ENCODE data around the gene SVOPL. TPM values are rescaled to one million over a fixed set of nuclear protein-coding genes. Genes with fewer than 3 reads are reported as not detected.

The SVOPL gene
- total RNA-seq, 1 donor: not detected

DNA sequence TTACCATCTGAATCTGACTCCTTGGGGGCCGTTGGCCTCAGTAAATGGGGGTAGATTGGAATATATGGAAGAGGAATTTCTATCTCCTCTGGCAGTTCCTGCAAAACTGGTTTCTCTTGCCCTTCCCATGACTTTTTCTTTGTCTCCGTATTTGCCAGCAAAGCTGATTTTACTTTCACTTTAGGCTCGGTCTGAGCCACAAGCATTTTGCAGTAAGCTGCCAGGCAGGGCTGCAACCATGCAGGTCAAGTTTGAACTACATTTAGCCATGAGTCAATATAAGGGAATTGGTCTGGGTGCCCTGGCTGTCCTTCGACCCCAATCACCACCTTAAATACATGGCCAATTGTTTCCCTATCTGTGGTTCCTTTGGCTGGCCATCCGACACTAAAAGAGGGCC is 136.8 kb downstream of the SVOPL start:
- peak; percentile 8 for DNase-seq (ENCODE audit: low read depth)
- H3K4me3 ChIP-seq (ENCODE audit: low read depth, low read length): no peak overlapping the region
- TF ChIP-seq CTCF (IDR thresholded peaks at IDR 0.05; ENCODE audit: insufficient read depth, low read depth, low read length): no peak

DNA sequence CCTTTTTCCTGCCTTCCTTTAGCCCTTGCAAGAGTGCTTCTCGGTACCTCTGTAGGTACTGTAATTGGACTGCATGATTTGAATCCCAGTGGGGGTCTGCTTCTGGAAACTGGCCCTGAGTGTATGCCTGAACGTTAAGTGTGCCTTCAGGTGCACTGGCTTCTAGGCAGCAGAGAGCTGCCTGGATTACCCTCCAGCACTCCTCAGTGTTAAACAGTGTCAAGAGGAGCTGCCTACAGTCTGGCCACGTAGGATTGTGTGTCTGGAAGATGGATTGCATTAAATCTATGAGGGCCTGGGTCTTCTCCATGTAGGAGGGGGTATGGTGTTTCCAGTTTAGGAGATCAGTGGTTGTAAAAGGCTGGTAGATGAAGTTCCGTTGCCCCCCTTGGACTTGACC is 137.4 kb downstream of the SVOPL start:
- no peak for DNase-seq (ENCODE audit: low read depth)
- no peak overlapping the region for H3K4me3 ChIP-seq (ENCODE audit: low read depth, low read length)
- no peak for TF ChIP-seq CTCF (IDR thresholded peaks at IDR 0.05; ENCODE audit: insufficient read depth, low read depth, low read length)

DNA sequence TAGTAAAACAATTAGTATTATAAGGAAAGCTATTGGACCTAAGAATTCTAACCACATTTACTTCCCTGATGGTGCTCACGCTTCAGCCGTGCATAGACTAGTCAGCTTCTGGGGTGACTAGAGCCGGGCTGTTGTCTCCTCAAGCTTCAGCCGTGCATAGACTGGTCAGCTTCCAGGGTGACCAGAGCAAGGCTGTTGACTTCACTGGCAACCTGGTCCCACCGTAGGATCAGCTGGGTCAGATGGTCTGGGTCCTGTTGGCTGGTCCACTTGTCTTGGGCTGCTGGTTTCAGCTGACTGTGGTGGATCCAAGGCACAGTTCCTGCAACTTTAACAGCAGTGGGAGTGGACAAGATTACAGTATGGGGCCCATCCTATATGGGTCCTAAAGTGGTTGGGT is 141.7 kb downstream of the SVOPL start:
- no peak for TF ChIP-seq CTCF (IDR thresholded peaks at IDR 0.05; ENCODE audit: insufficient read depth, low read depth, low read length)
- no peak for DNase-seq (ENCODE audit: low read depth)
- no peak overlapping the region for H3K4me3 ChIP-seq (ENCODE audit: low read depth, low read length)

DNA sequence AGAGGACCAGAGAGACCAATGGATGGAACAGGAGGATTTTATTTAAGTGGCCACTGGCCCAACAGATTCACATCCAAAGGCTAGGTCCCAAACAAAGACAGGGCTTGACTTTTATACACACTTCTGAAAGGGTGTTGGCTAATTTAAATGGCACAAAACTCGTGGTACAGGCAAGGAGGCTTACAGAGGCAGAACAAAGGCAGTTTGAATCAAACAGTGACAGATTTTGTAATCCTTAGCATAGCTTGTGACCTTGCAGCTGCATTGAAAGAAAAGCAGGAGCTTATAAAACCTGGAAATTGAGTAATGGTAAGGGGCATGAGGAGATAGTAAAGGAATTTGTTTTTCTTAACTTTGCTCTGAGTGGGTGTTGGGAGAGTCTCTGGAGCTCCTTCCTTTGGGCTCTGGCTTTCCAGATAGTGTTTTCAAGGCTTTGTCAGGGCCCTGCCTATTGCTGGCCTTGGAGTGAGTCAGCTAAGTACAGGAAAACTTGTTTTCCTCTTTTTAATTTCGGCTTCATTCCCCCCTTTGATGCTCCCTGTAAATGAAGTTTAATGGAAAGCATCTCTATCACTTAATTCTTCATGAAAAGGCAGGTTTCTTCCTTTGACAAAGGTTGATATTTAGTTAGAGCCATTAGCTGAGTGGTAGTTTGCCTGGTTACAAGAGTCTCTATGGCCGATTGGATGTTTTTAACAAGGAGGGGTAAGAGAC is 144.2 kb downstream of the SVOPL start:
- no peak for TF ChIP-seq CTCF (IDR thresholded peaks at IDR 0.05; ENCODE audit: insufficient read depth, low read depth, low read length)
- DNase-seq (ENCODE audit: low read depth): peak; percentile 25
- H3K4me3 ChIP-seq (ENCODE audit: low read depth, low read length): no peak overlapping the region

DNA sequence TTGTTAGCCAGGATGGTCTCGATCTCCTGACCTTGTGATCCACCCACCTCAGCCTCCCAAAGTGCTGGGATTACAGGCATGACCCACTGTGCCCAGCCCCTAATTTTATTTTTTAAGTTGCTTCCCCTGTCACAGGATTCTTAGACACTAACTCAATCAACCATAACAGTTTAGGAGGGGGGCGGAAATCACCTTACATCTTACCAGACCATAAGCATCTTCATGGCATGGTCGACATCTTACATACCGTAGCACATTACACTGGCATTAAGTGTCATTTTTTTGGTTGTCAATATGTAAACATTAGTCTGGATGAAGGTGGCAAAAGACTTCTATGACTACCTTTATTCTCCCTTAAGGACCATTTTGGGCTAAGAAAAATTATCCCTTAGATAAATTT is 145.5 kb downstream of the SVOPL start:
- TF ChIP-seq CTCF (IDR thresholded peaks at IDR 0.05; ENCODE audit: insufficient read depth, low read depth, low read length): no peak
- DNase-seq (ENCODE audit: low read depth): no peak
- no peak overlapping the region for H3K4me3 ChIP-seq (ENCODE audit: low read depth, low read length)

DNA sequence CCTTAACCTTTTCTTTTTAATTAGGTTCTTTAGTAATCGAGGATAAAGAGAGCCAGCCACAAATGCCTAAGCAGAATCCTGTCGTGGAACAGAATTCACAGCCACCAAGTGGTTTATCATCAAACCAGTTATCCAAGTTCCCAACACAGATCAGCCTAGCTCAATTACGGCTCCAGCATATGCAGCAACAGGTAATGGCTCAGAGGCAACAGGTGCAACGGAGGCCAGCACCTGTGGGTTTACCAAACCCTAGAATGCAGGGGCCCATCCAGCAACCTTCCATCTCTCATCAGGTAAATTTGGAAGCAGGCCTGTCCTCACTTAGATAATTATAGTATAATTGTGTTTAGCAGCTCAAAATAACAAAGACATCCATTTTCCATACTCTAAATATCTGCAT is 146.5 kb downstream of the SVOPL start:
- no peak overlapping the region for H3K4me3 ChIP-seq (ENCODE audit: low read depth, low read length)
- no peak for DNase-seq (ENCODE audit: low read depth)
- no peak for TF ChIP-seq CTCF (IDR thresholded peaks at IDR 0.05; ENCODE audit: insufficient read depth, low read depth, low read length)

DNA sequence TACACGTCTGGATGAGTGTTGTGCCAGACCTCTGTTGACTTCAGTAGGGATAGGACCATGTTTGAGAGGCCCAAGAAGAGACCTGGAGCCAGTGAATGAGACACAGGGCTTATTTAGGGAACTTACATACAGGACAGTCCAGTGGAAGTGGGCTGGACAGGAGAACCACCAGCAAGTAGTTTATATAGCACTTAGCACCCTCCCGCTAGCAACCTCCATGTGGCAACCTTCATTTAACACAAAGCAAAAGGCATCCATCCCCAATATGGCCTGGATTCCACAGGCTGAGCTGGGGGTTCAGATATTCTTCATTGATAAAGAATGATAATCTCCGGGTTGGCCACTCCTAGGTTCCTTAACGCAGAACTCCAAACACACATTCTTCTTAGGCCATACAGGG is 147.4 kb downstream of the SVOPL start:
- no peak for TF ChIP-seq CTCF (IDR thresholded peaks at IDR 0.05; ENCODE audit: insufficient read depth, low read depth, low read length)
- no peak overlapping the region for H3K4me3 ChIP-seq (ENCODE audit: low read depth, low read length)
- no peak for DNase-seq (ENCODE audit: low read depth)

All from fibroblast of villous mesenchyme (primary cell).